ENCODE data around the gene ATCAY.

Gene ATCAY

GRCh38 chr19:3880471-3881271 lies at the start of gene ATCAY:
TSS of gene ATCAY (plus strand) at chr19:3880685. CDS start at chr19:3885768, 5,083 bp downstream.
- DNase-seq (ENCODE audit: low read depth in 2 of 2), result no peak
- no peak within 1 kb of the TSS for H3K4me3 ChIP-seq (replicated peaks in 1 of 2; ENCODE audit: low read depth in 2 of 2, low read length in 2 of 2)
- no peak for TF ChIP-seq CTCF (IDR thresholded peaks at IDR 0.05; ENCODE audit: low read depth, low read length)

- TF ChIP-seq CTCF (IDR thresholded peaks at IDR 0.05; ENCODE audit: low read depth, low read length), result no peak
- no peak for DNase-seq (ENCODE audit: low read depth in 2 of 2)
- H3K4me3 ChIP-seq (replicated peaks in 1 of 2; ENCODE audit: low read depth in 2 of 2, low read length in 2 of 2), result no peak overlapping the region
These were observed 48.9 kb upstream of the ATCAY start for GRCh38 chr19:3831601-3832000.

- H3K4me3 ChIP-seq (replicated peaks in 1 of 2; ENCODE audit: low read depth in 2 of 2, low read length in 2 of 2), result no peak overlapping the region
- DNase-seq (ENCODE audit: low read depth in 2 of 2), result no peak
- no peak for TF ChIP-seq CTCF (IDR thresholded peaks at IDR 0.05; ENCODE audit: low read depth, low read length)
These were observed 48.5 kb upstream of the ATCAY start for GRCh38 chr19:3832001-3832400.

DNA sequence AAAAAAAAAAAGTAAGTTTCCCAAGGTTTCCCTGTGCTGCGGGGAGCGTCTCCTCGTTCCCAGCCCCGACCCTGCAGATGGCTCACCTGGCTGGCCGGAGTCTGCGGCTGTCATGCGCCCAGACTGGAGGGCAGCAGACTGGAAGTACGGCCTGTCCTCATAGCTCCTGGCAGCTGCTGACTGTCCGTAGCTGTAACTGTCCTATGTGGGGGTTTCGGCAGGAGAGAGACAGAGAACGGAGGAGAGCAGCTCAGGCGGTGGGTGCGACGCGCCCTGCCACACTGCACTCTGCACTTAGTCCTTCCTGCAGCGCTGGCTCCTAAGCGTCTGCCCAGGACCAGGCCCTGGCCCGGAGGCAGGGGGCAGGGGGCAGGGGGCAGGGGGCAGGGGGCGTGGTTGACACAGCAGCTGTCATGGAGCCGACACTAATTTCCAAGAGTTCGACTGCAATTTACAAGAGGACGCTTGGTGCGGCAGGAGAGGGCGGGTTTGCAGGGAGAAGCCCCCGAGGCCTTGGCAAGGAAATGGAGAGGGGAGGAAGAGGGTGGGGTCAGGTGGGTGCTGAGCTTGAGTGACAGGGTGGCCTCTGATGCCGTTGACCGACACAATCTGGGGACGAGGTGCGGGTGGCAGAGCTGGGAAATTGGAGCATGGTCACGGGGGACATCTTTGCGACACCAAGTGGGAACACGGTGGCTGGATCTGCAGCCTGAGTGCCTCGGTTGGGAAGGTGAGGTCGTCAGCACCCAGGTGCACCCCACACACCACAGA lies 46.7 kb upstream of the ATCAY start:
- H3K4me3 ChIP-seq (replicated peaks in 1 of 2; ENCODE audit: low read depth in 2 of 2, low read length in 2 of 2), result no peak overlapping the region
- no peak for TF ChIP-seq CTCF (IDR thresholded peaks at IDR 0.05; ENCODE audit: low read depth, low read length)
- no peak for DNase-seq (ENCODE audit: low read depth in 2 of 2)

- DNase-seq (ENCODE audit: low read depth in 2 of 2), result no peak
- no peak for TF ChIP-seq CTCF (IDR thresholded peaks at IDR 0.05; ENCODE audit: low read depth, low read length)
- no peak overlapping the region for H3K4me3 ChIP-seq (replicated peaks in 1 of 2; ENCODE audit: low read depth in 2 of 2, low read length in 2 of 2)
These were observed 46.0 kb upstream of the ATCAY start for GRCh38 chr19:3834349-3835054.

DNA sequence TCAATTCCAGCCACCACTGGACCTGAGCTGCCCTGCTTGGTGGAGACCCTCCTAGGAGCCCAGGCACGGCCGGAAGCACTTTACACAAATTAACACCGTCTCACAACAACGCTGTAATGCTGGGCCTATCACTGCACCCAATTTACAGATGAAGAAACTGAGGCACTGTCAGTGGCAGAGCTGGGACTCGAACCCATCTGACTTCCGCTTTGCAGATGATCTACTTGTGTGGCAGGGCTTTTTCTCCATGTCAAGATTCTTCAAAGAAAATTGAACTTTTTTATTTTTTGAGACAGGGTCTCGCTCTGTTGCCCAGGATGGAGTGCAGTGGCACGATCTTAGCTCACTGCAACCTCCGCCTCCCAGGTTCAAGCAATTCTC lies 45.4 kb upstream of the ATCAY start:
- no peak for DNase-seq (ENCODE audit: low read depth in 2 of 2)
- no peak for TF ChIP-seq CTCF (IDR thresholded peaks at IDR 0.05; ENCODE audit: low read depth, low read length)
- H3K4me3 ChIP-seq (replicated peaks in 1 of 2; ENCODE audit: low read depth in 2 of 2, low read length in 2 of 2), result no peak overlapping the region

Measured in cardiac fibroblast (primary cell).